CD4-positive, alpha-beta T cell treated with Interleukin-21 for 1 hour (primary cell): ENCODE data around the gene NR4A1.
A peak's percentile ranks its signal among the peaks of the same experiment; 100 is the strongest.

Source experiments
- DNase-seq: peaks from one replicate; pipeline ENCODE4 v3.0.0-alpha.2; 2020

The NR4A1 gene

DNA sequence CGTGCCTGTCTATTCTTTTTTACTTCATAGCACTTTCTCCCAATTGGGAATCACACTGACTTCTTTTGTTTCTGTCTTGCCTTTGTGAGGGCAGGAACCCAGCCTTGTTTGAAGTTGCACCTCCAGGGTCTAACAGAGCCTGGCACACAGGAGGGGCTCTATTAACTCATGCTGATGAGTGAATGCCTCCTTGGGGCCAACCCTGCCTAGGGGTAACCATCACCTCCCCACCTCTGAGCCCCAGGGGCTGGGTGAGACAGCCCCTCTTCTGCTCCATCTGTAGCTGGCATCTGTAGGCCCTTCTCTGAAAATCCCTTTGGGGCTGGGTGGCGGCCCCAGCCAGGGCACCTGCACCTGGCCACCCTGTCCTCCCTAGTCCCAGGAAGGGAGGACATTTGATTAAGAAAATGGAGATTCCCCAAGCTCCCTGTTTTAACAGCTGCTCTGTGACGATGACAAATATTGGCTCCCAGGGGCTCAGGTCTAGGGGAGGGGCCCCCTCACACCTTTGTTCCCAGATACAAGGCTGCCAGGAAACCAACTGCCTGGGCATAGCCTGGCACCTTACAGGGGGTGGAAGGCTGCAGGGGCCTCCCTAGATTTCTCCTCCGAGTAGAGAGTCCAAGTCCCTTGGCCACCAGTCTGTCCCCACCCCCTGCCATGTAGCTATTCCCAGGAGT lies 32.7 kb upstream of the NR4A1 start:
- no peak for DNase-seq

- DNase-seq: no peak
Measured at GRCh38 chr12:52019113-52019770, 32.0 kb upstream of the NR4A1 start.

DNA sequence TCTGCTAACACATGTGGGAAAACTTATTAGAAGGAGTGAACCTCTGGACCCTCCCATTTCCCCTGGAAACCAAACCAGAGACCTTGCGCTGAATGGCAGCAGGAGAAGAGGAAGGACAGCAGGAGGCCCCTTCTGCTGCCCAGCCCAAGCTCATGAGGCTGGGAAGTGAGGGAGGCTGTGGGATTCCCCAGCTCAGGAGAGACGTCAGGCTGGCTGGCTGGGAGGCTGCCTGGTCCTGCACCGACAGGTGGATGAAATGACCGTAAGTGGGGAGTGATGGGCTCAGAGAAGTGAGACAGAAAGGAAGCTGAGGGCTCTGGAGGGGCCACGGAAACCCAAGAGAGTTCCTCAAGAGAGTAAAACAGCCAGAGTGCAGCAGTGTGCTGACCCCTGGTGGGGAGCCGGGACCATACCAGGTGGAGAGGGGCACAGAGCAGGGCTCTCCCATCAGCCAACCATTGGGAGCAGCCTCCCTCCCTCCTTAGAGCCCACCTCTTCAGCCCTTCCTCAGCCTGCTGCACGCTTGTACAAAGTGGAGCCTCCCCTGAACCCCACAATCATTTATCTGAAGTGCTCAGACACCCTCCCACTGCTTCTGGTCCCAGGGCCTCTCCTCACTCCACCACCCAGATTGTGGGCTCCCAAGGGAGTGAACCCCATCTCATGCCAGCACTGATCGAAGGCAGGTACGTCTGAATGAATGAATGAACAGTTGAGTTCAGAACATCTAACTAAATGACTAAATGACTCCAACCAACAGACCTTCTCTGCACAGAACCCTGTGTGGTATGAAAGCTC lies 30.5 kb upstream of the NR4A1 start:
- peak; percentile 70 for DNase-seq

DNA sequence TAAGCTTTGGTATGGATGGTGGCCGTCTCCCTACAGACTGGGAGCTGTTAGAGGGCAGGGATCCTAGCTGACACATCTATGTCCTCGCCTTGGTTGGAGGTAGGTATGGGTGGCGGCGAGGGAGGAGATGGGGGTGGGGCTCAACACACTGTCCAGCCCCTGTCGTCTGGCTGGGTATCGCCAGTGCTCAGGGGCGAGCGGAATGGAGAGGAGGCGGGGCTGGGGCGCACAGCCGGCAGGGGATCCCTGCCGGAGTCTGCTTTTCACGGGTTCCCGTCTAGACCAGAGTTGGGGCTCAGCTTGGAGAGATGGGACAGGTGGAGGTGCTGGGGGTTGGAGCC lies 28.4 kb upstream of the NR4A1 start:
- DNase-seq: no peak

DNA sequence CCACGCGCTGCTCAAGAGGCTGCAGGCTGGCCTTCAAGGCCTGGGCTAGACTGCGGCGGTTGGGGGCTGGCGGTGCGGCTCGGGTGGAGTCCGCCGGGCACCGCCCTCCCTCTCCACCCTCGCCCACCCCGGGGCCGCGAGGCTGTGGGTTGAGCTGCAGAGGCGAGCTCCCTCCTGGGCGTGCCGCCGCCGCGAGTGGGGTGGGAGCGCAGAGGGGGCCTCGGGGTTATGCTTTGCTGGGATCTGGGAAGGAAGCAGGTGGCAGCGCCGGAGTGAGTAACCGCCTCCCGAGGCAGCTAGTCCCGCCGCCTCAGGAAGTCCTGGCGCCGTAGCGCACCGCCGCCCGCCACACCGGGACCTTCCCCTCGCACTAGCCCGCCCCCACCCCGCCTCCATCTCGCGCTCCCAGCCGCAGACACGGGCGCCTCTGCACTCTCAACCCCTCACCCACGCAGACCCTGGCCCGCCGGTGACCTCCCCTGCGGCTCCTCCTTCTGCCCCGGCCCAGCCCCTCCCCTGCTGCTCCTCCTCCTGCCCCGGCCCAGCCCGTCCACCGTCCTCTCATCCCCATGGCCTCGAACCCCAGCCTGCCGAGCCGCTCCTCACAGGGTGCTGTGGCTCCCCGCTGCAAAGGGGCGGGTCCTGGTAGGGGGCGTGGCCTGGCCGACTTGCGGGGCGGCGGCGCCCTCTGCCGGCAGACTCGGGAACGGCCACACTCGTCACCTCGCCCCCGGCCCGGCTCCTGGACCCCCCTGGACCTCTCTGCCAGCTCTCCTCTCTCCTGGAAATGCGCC lies 27.9 kb upstream of the NR4A1 start:
- peak; percentile 89 for DNase-seq

DNA sequence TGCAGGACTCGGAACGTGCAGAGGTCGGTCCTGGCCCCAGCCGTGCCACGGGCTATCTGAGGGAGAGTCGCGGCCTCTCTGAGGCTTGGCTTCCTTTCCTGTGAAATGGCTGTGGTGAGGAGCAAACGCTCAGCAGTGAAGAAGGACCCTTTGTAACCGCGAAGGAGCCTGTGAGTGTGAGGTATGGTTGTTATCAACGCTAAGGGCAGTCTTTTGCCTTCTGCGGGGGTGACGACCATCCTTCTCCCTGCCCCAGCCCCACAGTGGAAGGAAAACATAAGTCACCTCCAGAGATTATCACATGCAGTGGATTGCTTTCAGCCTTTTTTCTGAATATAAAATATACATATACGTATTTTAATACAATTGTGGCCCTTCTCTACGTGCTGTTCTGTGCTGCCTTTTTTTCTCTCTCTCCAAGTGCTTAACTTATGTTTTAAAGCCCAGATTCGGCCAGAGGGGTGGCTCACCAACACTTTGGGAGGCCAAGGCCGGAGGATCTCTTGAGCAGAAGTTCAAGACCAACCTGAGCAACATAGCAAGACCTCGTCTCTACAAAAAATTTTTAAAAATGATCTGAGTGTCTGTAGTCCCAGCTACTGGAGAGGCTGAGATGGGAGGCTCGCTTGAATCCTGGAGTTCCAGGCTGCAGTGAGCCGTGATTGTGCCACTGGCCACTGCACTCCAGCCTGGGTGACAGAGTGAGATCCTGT lies 27.1 kb upstream of the NR4A1 start:
- DNase-seq: no peak

GRCh38 chr12:52024845-52025230 lies 26.4 kb upstream of the NR4A1 start:
- peak; percentile 67 for DNase-seq

- DNase-seq: no peak
Measured at GRCh38 chr12:52026263-52026662, 25.0 kb upstream of the NR4A1 start.

- DNase-seq: no peak
Measured at GRCh38 chr12:52027085-52027843, 24.0 kb upstream of the NR4A1 start.

- no peak for DNase-seq
Measured at GRCh38 chr12:52029685-52030084, 21.6 kb upstream of the NR4A1 start.

DNA sequence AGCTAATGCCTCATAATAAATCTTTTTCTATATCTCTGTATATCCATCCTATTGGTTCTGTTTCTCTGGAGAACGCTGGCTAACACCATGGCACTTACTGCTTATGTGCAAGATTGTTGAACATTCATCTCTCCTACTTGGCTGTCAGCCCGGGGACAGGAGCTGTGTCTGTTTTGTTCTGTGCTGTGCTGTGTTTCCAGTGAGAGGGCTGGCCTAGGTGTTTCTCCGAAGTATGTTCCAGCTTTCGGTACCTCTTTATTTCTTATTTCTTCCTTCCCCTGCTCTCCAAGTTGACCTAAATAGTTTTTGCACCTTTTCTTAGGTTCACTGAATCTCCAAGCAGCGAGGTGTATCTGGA lies 18.8 kb upstream of the NR4A1 start:
- DNase-seq: no peak

GRCh38 chr12:52032804-52033445 lies 18.3 kb upstream of the NR4A1 start:
- peak; percentile 93 for DNase-seq

- peak; percentile 28 for DNase-seq
Measured at GRCh38 chr12:52033446-52034140, 17.6 kb upstream of the NR4A1 start.

- no peak for DNase-seq
Measured at GRCh38 chr12:52035190-52035589, 16.1 kb upstream of the NR4A1 start.

DNA sequence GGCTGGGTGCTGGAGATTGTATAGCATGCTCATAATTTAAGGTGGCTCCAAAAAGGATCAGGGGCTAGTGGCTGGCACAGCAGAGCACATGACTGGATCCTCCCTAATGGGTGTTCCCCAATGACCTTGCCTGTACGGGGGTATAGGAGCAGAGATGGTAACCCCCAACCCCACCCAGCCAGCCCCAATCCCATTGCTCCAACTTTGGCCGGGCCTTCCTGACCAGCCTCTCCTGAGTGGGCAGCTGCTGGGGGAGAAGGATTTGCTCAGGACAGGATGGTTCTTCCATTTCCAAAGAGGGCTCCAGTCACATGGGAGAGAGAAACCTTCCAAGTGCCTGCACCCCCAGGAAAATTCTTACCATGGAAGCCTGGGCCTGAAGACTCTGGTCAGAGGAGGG lies 15.3 kb upstream of the NR4A1 start:
- DNase-seq: no peak

DNA sequence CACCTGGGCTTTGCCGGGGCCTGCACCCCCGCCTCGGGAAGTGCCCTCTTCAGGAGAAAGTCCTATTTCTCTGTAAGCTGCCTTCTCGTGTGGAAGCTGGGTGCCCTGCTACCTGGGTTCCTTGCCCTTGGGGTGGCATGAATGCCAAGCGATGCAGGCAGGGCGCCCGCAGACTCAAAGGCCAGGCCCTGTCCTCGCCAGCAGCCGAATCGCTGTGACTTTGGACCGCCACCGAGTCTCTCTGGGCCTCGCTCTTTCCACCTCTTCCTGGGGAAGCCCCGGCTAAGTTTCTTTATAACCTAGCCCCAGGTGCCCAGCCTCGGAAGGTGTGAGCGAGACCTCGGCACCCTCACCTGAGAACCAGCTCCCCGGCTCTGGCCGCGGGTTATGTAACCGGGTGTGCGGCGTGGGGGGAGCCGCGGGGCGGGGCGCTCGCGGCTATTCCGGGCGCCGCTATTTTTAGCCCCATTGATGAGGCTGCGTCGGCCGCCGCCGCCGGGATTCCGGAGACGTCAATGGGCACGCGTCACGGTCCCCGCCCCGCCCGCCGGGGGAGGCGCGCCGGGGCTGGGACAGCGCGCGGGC lies 14.6 kb upstream of the NR4A1 start:
- peak; percentile 95 for DNase-seq

GRCh38 chr12:52037248-52037861 lies 13.9 kb upstream of the NR4A1 start:
- no peak for DNase-seq

DNA sequence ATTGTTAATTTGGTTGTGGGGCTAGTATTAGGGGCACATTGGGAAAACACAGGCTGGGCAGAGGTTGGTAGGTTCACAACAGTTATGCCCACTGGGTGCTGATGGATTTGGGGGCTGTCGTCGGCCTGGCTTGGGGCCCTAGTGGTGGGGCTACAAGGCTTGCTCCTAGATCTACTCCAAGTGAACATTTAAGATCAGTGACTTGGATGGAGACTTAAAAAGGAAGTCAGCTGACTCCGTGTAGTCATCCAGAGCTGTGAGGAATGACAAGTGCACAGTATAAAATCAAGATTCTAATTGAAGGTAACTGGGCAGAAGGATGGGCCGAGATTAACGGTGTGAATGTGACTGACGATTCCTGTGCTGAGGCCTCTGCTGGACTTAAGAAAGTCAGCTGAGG lies 12.8 kb upstream of the NR4A1 start:
- no peak for DNase-seq

DNA sequence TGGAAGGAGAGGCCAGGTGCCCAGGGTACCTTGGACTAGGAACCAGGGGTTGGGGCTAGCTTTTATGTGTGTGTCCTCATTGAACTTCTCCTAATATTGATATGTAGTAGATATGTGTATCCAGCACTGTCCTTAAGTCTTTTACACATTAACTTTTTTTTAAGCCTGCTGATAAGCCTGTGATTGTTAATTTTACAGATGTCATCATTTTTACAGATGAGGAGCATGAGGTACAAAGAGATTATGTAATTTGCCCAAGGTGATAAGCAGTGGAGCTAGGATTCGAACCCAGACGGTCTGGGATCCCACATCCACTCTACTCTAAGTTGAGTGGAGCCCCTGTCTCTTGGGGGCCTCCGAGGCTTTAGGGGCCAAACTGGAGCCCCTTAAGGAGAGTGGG lies 10.2 kb upstream of the NR4A1 start:
- no peak for DNase-seq

- peak; percentile 84 for DNase-seq
Measured at GRCh38 chr12:52041695-52042123, 9.5 kb upstream of the NR4A1 start.
